HepG2 (cell line): ENCODE data around the gene EIF5. TPM values are rescaled to one million over a fixed set of nuclear protein-coding genes. Genes with fewer than 3 reads are reported as not detected.
A peak's percentile ranks its signal among the peaks of the same experiment; 100 is the strongest.

Experiments
- EP300 ChIP-seq, 3 experiments: sonication (generic) in 1 of 3; formaldehyde crosslinking in 1 of 3; IDR thresholded peaks; 2 replicates each; pipeline versions ENCODE4 v1.5.1 to v1.6.1; 2011 to 2020; ENCODE audit warnings: low read depth in 2 of 3, low read length in 2 of 3, borderline replicate concordance in 1 of 3, improper control_type of control experiment in 1 of 3, mild to moderate bottlenecking in 1 of 3, missing genetic modification reagents in 1 of 3, moderate library complexity in 1 of 3
- FOXC1 ChIP-seq: sonication (generic); formaldehyde crosslinking; IDR thresholded peaks from 2 replicates; pipeline ENCODE4 v1.8.0; 2022; ENCODE audit warnings: mild to moderate bottlenecking, missing genetic modification reagents, borderline replicate concordance
- IKZF4 ChIP-seq: sonication (generic); formaldehyde crosslinking; IDR thresholded peaks from 2 replicates; pipeline ENCODE4 v1.5.1; 2020; ENCODE audit warnings: borderline replicate concordance, mild to moderate bottlenecking, low read depth, missing genetic modification reagents; ENCODE audit errors: not compliant biosample characterization
- MEIS1 ChIP-seq: sonication (generic); formaldehyde crosslinking; IDR thresholded peaks from 2 replicates; pipeline ENCODE4 v1.9.0; 2021; ENCODE audit warnings: mild to moderate bottlenecking, missing genetic modification reagents, moderate library complexity, borderline replicate concordance
- NONO ChIP-seq, 2 experiments: fragments of 450-650 bp in 1 of 2; sonication (generic) in 1 of 2; formaldehyde crosslinking in 1 of 2; IDR thresholded peaks in 1 of 2; conservative IDR thresholded peaks in 1 of 2; 2 replicates each; pipeline versions ENCODE4 v1.6.1 to v1.8.0; 2017 to 2022; ENCODE audit warnings: mild to moderate bottlenecking in 1 of 2, missing genetic modification reagents in 1 of 2, moderate library complexity in 1 of 2
- TAF1 ChIP-seq: sonication (generic); formaldehyde crosslinking; IDR thresholded peaks from 2 replicates; pipeline ENCODE4 v1.4.0; 2020; ENCODE audit warnings: missing genetic modification reagents
- TSC22D2 ChIP-seq: sonication (generic); formaldehyde crosslinking; IDR thresholded peaks from 2 replicates; pipeline ENCODE4 v1.5.1; 2020; ENCODE audit warnings: missing genetic modification reagents, mild to moderate bottlenecking, borderline replicate concordance
- YEATS4 ChIP-seq: sonication (generic); formaldehyde crosslinking; IDR thresholded peaks from 2 replicates; pipeline ENCODE4 v1.4.0; 2020; ENCODE audit warnings: missing genetic modification reagents, borderline replicate concordance
- ZNF383 ChIP-seq: sonication (generic); formaldehyde crosslinking; IDR thresholded peaks from 2 replicates; pipeline ENCODE4 v1.4.0; 2020; ENCODE audit warnings: missing genetic modification reagents, mild to moderate bottlenecking, borderline replicate concordance
- ZNF431 ChIP-seq: sonication (generic); formaldehyde crosslinking; IDR thresholded peaks from 2 replicates; pipeline ENCODE4 v1.9.0; 2022; ENCODE audit warnings: missing genetic modification reagents, low read depth, mild to moderate bottlenecking, borderline replicate concordance
- ZNF616 ChIP-seq: sonication (generic); formaldehyde crosslinking; IDR thresholded peaks from 2 replicates; pipeline ENCODE4 v1.5.0; 2020; ENCODE audit warnings: low read depth, mild to moderate bottlenecking, missing genetic modification reagents
- ZNF713 ChIP-seq: sonication (generic); formaldehyde crosslinking; IDR thresholded peaks from 2 replicates; pipeline ENCODE4 v1.4.0; 2020; ENCODE audit warnings: mild to moderate bottlenecking, missing genetic modification reagents
- ZNF788 ChIP-seq: sonication (generic); formaldehyde crosslinking; IDR thresholded peaks from 2 replicates; pipeline ENCODE4 v1.5.0; 2020; ENCODE audit warnings: mild to moderate bottlenecking, missing genetic modification reagents, borderline replicate concordance
- polyA plus RNA-seq, 8 experiments: library from polyadenylated mRNA; depleted of rRNA in 3 of 8; stranded (reverse) in 7 of 8; unstranded in 1 of 8; fragments of >200 nt; fragmentation: Illumina TruSeq in 4 of 8; extraction: Trizol in 4 of 8; gene quantifications; 2 replicates each; pipeline versions ENCODE4 v1.2.1 to v1.2.3, GENCODE V29; 2011 to 2016; ENCODE audit warnings: low read depth in 4 of 8, missing spikeins in 1 of 8, mixed read lengths in 1 of 8; ENCODE audit not compliant: insufficient read depth in 1 of 8
- total RNA-seq, 5 experiments: library from RNA; depleted of rRNA; stranded (reverse); fragments of >200 nt; fragmentation: Illumina TruSeq; extraction: Trizol; gene quantifications; 2 replicates each; pipeline ENCODE4 v1.2.3, GENCODE V29; 2016; ENCODE audit warnings: low read depth in 1 of 5
- TF ChIP-seq, protein P1 (sequence below): sonication (generic); formaldehyde crosslinking; IDR thresholded peaks from 2 replicates; pipeline ENCODE4 v1.4.0; 2020; ENCODE audit warnings: missing genetic modification reagents
- TF ChIP-seq, protein P2 (sequence below): sonication (generic); IDR thresholded peaks from 2 replicates; pipeline ENCODE4 v1.6.1; 2016; ENCODE audit warnings: low read depth, borderline replicate concordance
- TF ChIP-seq, protein P3 (sequence below), 2 experiments: sonication (generic) in 1 of 2; formaldehyde crosslinking in 1 of 2; IDR thresholded peaks; 2 replicates each; pipeline versions ENCODE4 v1.4.0 to v1.6.1; 2018 to 2020; ENCODE audit warnings: missing genetic modification reagents in 2 of 2, borderline replicate concordance in 1 of 2, low read depth in 1 of 2, mild to moderate bottlenecking in 1 of 2, missing biosample characterization in 1 of 2
- TF ChIP-seq, protein P4 (sequence below): sonication (generic); formaldehyde crosslinking; IDR thresholded peaks from 2 replicates; pipeline ENCODE4 v1.4.0; 2020; ENCODE audit warnings: missing genetic modification reagents, borderline replicate concordance

The EIF5 gene
- total and polyA plus RNA-seq, 2 of the 13 experiments (the other 11 are each of a cell fraction or from before 2014, with no cell fraction given) = 189 to 281 TPM

DNA sequence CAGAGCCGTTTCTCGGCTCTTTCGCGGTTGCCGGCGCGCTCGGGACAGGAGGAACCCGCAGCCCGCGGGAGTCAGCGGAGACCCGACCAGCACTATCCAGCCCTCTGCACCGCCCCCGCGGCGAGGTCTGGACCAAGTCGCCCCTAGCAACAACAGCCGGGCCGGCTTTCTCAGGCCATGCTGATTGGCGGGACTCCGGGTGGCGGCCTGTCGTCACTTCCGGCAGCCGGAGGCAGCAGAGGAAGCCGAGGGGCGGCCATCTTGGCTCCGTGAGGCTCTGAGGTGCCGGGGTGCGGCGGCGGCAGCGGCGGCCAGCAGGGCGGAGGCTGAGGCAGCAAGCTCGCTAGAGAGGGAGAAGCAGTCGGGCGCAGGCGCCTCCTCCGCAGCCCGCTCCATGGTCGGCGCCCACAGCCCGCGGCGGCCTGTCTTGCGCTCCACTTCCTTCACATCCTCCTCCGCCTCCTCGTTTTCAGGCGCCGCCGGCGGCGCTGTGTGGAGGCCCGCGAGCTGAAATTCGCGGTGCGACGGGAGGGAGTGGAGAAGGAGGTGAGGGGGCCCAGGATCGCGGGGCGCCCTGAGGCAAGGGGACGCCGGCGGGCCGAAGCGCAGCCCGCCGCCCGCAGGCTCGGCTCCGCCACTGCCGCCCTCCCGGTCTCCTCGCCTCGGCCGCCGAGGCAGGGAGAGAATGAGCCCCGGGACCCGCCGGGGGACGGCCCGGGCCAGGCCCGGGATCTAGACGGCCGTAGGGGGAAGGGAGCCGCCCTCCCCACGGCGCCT is 51.3 kb downstream of the EIF5 start, which contains the start of gene MARK3 (continued):
- TF ChIP-seq, protein P1, sequence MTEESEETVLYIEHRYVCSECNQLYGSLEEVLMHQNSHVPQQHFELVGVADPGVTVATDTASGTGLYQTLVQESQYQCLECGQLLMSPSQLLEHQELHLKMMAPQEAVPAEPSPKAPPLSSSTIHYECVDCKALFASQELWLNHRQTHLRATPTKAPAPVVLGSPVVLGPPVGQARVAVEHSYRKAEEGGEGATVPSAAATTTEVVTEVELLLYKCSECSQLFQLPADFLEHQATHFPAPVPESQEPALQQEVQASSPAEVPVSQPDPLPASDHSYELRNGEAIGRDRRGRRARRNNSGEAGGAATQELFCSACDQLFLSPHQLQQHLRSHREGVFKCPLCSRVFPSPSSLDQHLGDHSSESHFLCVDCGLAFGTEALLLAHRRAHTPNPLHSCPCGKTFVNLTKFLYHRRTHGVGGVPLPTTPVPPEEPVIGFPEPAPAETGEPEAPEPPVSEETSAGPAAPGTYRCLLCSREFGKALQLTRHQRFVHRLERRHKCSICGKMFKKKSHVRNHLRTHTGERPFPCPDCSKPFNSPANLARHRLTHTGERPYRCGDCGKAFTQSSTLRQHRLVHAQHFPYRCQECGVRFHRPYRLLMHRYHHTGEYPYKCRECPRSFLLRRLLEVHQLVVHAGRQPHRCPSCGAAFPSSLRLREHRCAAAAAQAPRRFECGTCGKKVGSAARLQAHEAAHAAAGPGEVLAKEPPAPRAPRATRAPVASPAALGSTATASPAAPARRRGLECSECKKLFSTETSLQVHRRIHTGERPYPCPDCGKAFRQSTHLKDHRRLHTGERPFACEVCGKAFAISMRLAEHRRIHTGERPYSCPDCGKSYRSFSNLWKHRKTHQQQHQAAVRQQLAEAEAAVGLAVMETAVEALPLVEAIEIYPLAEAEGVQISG (CRISPR knock-in tag) = peak; percentile 76; the same call in 1 of the 2 replicates
- TF ChIP-seq IKZF4 (CRISPR knock-in tag) (peak; percentile 64), FOXC1 (CRISPR knock-in tag) (0 out of 2 replicates have a peak, but pooled peaks have one; percentile 12), TAF1 (CRISPR knock-in tag) (peak; percentile 73), ZNF713 (0 out of 2 replicates have a peak, but pooled peaks have one; percentile 80), TSC22D2 (CRISPR knock-in tag) (no peak), MEIS1 (CRISPR knock-in tag) (0 out of 2 replicates have a peak, but pooled peaks have one; percentile 1), EP300 (IDR thresholded peaks at IDR 0.05; ENCODE audit: low read depth in 2 of 2, low read length in 2 of 2) (peak in 1 of 2 experiments; percentile 66; a peak in 2 of 4 replicates), EP300 (CRISPR knock-in tag; IDR thresholded peaks at IDR 0.05; ENCODE audit: borderline replicate concordance) (no peak), YEATS4 (CRISPR knock-in tag) (peak; percentile 52), ZNF616 (peak; percentile 45; the same call in 1 of the 2 replicates), ZNF431 (no peak), ZNF383 (CRISPR knock-in tag) (no peak), NONO (IDR thresholded peaks at IDR 0.05) (no peak), NONO (CRISPR knock-in tag; conservative IDR thresholded peaks at IDR 0.05) (peak; percentile 71), ZNF788 (CRISPR knock-in tag) (peak; percentile 62; the same call in 1 of the 2 replicates)
- TF ChIP-seq, protein P2, sequence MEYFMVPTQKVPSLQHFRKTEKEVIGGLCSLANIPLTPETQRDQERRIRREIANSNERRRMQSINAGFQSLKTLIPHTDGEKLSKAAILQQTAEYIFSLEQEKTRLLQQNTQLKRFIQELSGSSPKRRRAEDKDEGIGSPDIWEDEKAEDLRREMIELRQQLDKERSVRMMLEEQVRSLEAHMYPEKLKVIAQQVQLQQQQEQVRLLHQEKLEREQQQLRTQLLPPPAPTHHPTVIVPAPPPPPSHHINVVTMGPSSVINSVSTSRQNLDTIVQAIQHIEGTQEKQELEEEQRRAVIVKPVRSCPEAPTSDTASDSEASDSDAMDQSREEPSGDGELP = peak; percentile 73; the same call in 1 of the 2 replicates
- TF ChIP-seq, protein P3, sequence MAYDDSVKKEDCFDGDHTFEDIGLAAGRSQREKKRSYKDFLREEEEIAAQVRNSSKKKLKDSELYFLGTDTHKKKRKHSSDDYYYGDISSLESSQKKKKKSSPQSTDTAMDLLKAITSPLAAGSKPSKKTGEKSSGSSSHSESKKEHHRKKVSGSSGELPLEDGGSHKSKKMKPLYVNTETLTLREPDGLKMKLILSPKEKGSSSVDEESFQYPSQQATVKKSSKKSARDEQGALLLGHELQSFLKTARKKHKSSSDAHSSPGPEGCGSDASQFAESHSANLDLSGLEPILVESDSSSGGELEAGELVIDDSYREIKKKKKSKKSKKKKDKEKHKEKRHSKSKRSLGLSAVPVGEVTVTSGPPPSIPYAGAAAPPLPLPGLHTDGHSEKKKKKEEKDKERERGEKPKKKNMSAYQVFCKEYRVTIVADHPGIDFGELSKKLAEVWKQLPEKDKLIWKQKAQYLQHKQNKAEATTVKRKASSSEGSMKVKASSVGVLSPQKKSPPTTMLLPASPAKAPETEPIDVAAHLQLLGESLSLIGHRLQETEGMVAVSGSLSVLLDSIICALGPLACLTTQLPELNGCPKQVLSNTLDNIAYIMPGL (CRISPR knock-in tag; IDR thresholded peaks at IDR 0.05; ENCODE audit: borderline replicate concordance in 1 of 2, low read depth in 1 of 2) = peak; percentile 75 to 82; a peak in 3 of 4 replicates
- TF ChIP-seq, protein P4, sequence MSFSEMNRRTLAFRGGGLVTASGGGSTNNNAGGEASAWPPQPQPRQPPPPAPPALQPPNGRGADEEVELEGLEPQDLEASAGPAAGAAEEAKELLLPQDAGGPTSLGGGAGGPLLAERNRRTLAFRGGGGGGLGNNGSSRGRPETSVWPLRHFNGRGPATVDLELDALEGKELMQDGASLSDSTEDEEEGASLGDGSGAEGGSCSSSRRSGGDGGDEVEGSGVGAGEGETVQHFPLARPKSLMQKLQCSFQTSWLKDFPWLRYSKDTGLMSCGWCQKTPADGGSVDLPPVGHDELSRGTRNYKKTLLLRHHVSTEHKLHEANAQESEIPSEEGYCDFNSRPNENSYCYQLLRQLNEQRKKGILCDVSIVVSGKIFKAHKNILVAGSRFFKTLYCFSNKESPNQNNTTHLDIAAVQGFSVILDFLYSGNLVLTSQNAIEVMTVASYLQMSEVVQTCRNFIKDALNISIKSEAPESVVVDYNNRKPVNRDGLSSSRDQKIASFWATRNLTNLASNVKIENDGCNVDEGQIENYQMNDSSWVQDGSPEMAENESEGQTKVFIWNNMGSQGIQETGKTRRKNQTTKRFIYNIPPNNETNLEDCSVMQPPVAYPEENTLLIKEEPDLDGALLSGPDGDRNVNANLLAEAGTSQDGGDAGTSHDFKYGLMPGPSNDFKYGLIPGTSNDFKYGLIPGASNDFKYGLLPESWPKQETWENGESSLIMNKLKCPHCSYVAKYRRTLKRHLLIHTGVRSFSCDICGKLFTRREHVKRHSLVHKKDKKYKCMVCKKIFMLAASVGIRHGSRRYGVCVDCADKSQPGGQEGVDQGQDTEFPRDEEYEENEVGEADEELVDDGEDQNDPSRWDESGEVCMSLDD (CRISPR knock-in tag) = no peak
